Measurements from ENCODE around the gene PPL. TPM values are rescaled to one million over a fixed set of nuclear protein-coding genes. Genes with fewer than 3 reads are reported as not detected.

The PPL gene
- total RNA-seq, 1 experiment from 2014 or later: 56.4 TPM

DNA sequence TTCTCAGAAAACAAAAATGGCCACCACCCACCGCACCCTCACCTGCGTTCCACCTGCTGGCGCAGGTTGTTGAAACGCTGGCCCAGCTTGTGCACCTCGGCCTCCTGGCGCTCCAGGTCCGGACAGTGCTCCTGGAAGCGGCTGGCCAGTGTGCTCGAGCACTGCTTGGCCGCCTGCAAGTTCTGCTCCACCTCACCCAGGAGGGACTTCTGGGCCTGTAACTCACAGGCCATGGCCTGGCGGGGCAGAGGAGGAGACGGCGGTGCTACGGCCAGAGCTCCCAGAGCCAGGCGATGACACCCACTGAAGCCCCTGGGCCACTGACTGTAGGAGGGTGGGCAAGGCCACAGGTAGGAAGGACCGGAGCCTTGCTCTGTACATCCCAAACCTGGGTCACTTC lies 46.3 kb downstream of the PPL start:
- no peak for TF ChIP-seq ATF3 (IDR thresholded peaks at IDR 0.05)
- TF ChIP-seq RAD21 (IDR thresholded peaks at IDR 0.05; ENCODE audit: low read depth): no peak
- H3K36me3 ChIP-seq (ENCODE audit: control insufficient read depth in 1 of 2, insufficient read depth in 2 of 2, low read length in 2 of 2): peaks cover 18 to 24% of the 10 kb centered on the region in 2 experiments; a peak in 3 of 4 replicates
- ChIA-PET RAD21 (ENCODE audit: low non-redundant PET in 1 of 2, low total read pairs in 2 of 2, uncharacterized antibody in 2 of 2, unreplicated experiment in 2 of 2) (no interaction called here), CTCF (no interaction called here), POLR2A (no interaction called here)
- intact Hi-C loops (cut with micrococcal nuclease): no loop called here
- no peak overlapping the region for H3K9ac ChIP-seq (ENCODE audit: low read length)
- H3K27ac ChIP-seq (ENCODE audit: low read depth, low read length): no peak overlapping the region
- H2AFZ ChIP-seq (ENCODE audit: low read depth, low read length, poor library complexity, severe bottlenecking): no peak overlapping the region
- H3K9me2 ChIP-seq (ENCODE audit: insufficient read depth): no peaks in the 10 kb centered on the region
- H3K4me1 ChIP-seq (ENCODE audit: control insufficient read depth in 1 of 2, insufficient read depth in 2 of 2, low read length in 2 of 2): no peaks in the 10 kb centered on the region
- no peaks in the 10 kb centered on the region for H4K20me1 ChIP-seq (ENCODE audit: insufficient read depth)
- no peaks in the 10 kb centered on the region for H3K79me2 ChIP-seq (ENCODE audit: insufficient read depth, low read length)
- DNase-seq (ENCODE audit: low read depth, low spot score) (no peak), ATAC-seq (no peak)
- H3K4me2 ChIP-seq (ENCODE audit: low read length): no peak overlapping the region
- no peaks in the 10 kb centered on the region for H3K27me3 ChIP-seq (ENCODE audit: insufficient read depth, low read length)
- no peaks in the 10 kb centered on the region for H3K9me3 ChIP-seq (ENCODE audit: control insufficient read depth in 1 of 2, insufficient read depth in 1 of 2, low read depth in 1 of 2, low read length in 2 of 2)
- no TSS peak for BruUV-seq (replicated peaks)
- no peak overlapping the region for H3K4me3 ChIP-seq (replicated peaks in 1 of 2; ENCODE audit: low read depth in 1 of 2, low read length in 2 of 2)

GRCh38 chr16:4890026-4890425 lies 46.9 kb downstream of the PPL start:
- Histone ChIP-seq H3K4me1 (ENCODE audit: control insufficient read depth in 1 of 2, insufficient read depth in 2 of 2, low read length in 2 of 2) (no peaks in the 10 kb centered on the region), H3K27ac (ENCODE audit: low read depth, low read length) (no peak overlapping the region), H3K36me3 (ENCODE audit: control insufficient read depth in 1 of 2, insufficient read depth in 2 of 2, low read length in 2 of 2) (peaks cover 15 to 26% of the 10 kb centered on the region in 2 experiments; a peak in 3 of 4 replicates), H3K4me2 (ENCODE audit: low read length) (no peak overlapping the region), H3K27me3 (ENCODE audit: insufficient read depth, low read length) (no peaks in the 10 kb centered on the region), H4K20me1 (ENCODE audit: insufficient read depth) (no peaks in the 10 kb centered on the region), H3K4me3 (replicated peaks in 1 of 2; ENCODE audit: low read depth in 1 of 2, low read length in 2 of 2) (no peak overlapping the region), H3K79me2 (ENCODE audit: insufficient read depth, low read length) (no peaks in the 10 kb centered on the region), H3K9me2 (ENCODE audit: insufficient read depth) (no peaks in the 10 kb centered on the region), H2AFZ (ENCODE audit: low read depth, low read length, poor library complexity, severe bottlenecking) (no peak overlapping the region), H3K9me3 (ENCODE audit: control insufficient read depth in 1 of 2, insufficient read depth in 1 of 2, low read depth in 1 of 2, low read length in 2 of 2) (no peaks in the 10 kb centered on the region), H3K9ac (ENCODE audit: low read length) (no peak overlapping the region)
- TF ChIP-seq EZH2 (IDR thresholded peaks at IDR 0.05) (no peak), EZH2phosphoT487 (IDR thresholded peaks at IDR 0.05; ENCODE audit: borderline replicate concordance) (no peak), FOSL1 (IDR thresholded peaks at IDR 0.05; ENCODE audit: low read depth) (no peak), ZNF274 (IDR thresholded peaks at IDR 0.05; ENCODE audit: low read depth, low read length) (no peak), ELF1 (IDR thresholded peaks at IDR 0.05; ENCODE audit: borderline replicate concordance, low read depth) (no peak), YY1 (IDR thresholded peaks at IDR 0.05; ENCODE audit: extremely low read depth, insufficient replicate concordance, low read depth, low read length) (no peak), TCF7L2 (IDR thresholded peaks at IDR 0.05; ENCODE audit: borderline replicate concordance, extremely low read depth, insufficient read depth, insufficient read length) (no peak), CTCF (IDR thresholded peaks at IDR 0.05 in 2 of 3, conservative IDR thresholded peaks at IDR 0.05 in 1 of 3; ENCODE audit: borderline replicate concordance in 1 of 3, insufficient read depth in 1 of 3, low read depth in 2 of 3, low read length in 2 of 3) (no peak), SP1 (IDR thresholded peaks at IDR 0.05; ENCODE audit: low read depth) (no peak), POLR2AphosphoS5 (IDR thresholded peaks at IDR 0.05; ENCODE audit: low read depth, low read length) (no peak), RAD21 (IDR thresholded peaks at IDR 0.05; ENCODE audit: low read depth) (no peak), CEBPB (IDR thresholded peaks at IDR 0.05; ENCODE audit: low read depth) (no peak), CBX3 (IDR thresholded peaks at IDR 0.05; ENCODE audit: low read depth) (no peak), JUND (IDR thresholded peaks at IDR 0.05) (no peak), ZFX (IDR thresholded peaks at IDR 0.05) (no peak), SRF (IDR thresholded peaks at IDR 0.05; ENCODE audit: low read depth) (no peak)
- TF ChIP-seq, protein P1, sequence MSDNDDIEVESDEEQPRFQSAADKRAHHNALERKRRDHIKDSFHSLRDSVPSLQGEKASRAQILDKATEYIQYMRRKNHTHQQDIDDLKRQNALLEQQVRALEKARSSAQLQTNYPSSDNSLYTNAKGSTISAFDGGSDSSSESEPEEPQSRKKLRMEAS (IDR thresholded peaks at IDR 0.05): no peak
- intact Hi-C loops (cut with micrococcal nuclease): no loop called here
- no peak for DNase-seq (ENCODE audit: low read depth, low spot score)
- BruUV-seq (replicated peaks): no TSS peak
- no peak for ATAC-seq
- RAD21 ChIA-PET (ENCODE audit: low non-redundant PET in 1 of 2, low total read pairs in 2 of 2, uncharacterized antibody in 2 of 2, unreplicated experiment in 2 of 2): no interaction called here
- CTCF ChIA-PET: no interaction called here
- POLR2A ChIA-PET: no interaction called here
